OCI-LY1 (cell line): ENCODE measurements around the gene ITCH.

Experiments used
- H2AFZ ChIP-seq: fragments of 200-600 bp; sonication (generic), shearing (Covaris generic); 2 replicates; pipeline ENCODE4 v1.6.0; 2014; ENCODE audit warnings: antibody characterized with exemption, mild to moderate bottlenecking, low read length
- H3F3A ChIP-seq: fragments of 200-600 bp; sonication (generic), shearing (Covaris generic); 2 replicates; pipeline ENCODE4 v1.6.0; 2014; ENCODE audit warnings: mild to moderate bottlenecking, antibody characterized with exemption, low read length, moderate library complexity; ENCODE audit not compliant: insufficient read depth
- H3K27ac ChIP-seq: fragments of 200-600 bp; sonication (generic); 2 replicates; pipeline ENCODE4 v1.5.1; 2014; ENCODE audit warnings: low read length, mixed run types, mild to moderate bottlenecking, low read depth; ENCODE audit not compliant: poor library complexity, severe bottlenecking
- H3K27me3 ChIP-seq: fragments of 200-600 bp; sonication (generic); 2 replicates; pipeline ENCODE4 v1.6.0; 2014; ENCODE audit warnings: antibody characterized with exemption, mild to moderate bottlenecking, low read length, moderate library complexity; ENCODE audit not compliant: insufficient read depth
- H3K36me3 ChIP-seq: fragments of 200-600 bp; sonication (generic); 2 replicates; pipeline ENCODE4 v1.6.1; 2014; ENCODE audit warnings: mild to moderate bottlenecking, antibody characterized with exemption, low read length, moderate library complexity, mixed read lengths; ENCODE audit not compliant: insufficient read depth
- H3K4me1 ChIP-seq: fragments of 200-600 bp; sonication (generic); 2 replicates; pipeline ENCODE4 v1.5.1; 2014; ENCODE audit warnings: mild to moderate bottlenecking, low read length, moderate library complexity; ENCODE audit not compliant: insufficient read depth, severe bottlenecking
- H3K4me2 ChIP-seq: fragments of 200-600 bp; sonication (generic), shearing (Covaris generic); 2 replicates; pipeline ENCODE4 v1.6.1; 2014; ENCODE audit warnings: low read length
- H3K4me3 ChIP-seq: fragments of 200-600 bp; sonication (generic); 2 replicates; pipeline ENCODE4 v1.5.1; 2014; ENCODE audit warnings: low read length, low read depth, mild to moderate bottlenecking, mixed read lengths; ENCODE audit not compliant: poor library complexity, severe bottlenecking
- H3K79me2 ChIP-seq: fragments of 200-600 bp; shearing (Covaris generic); 2 replicates; pipeline ENCODE4 v1.6.1; 2016; ENCODE audit warnings: mixed run types, low read length, mixed read lengths; ENCODE audit not compliant: insufficient read depth
- H3K9ac ChIP-seq: fragments of 200-600 bp; sonication (generic), shearing (Covaris generic); 2 replicates; pipeline ENCODE4 v1.6.1; 2014; ENCODE audit warnings: mild to moderate bottlenecking, low read length, mixed read lengths
- H3K9me2 ChIP-seq: fragments of 200-600 bp; sonication (generic), shearing (Covaris generic); 2 replicates; pipeline ENCODE4 v1.6.1; 2014; ENCODE audit warnings: low read depth, mild to moderate bottlenecking, low read length, mixed read lengths
- H3K9me3 ChIP-seq: fragments of 200-600 bp; shearing (Covaris generic); 2 replicates; pipeline ENCODE4 v1.6.1; 2014; ENCODE audit warnings: low read length, mixed read lengths
- H4K20me1 ChIP-seq: fragments of 200-600 bp; sonication (generic), shearing (Covaris generic); 2 replicates; pipeline ENCODE4 v1.6.0; 2016; ENCODE audit warnings: mild to moderate bottlenecking, low read length; ENCODE audit not compliant: insufficient read depth
- CTCF ChIP-seq: fragments of 200-600 bp; sonication (generic), shearing (Covaris generic); IDR thresholded peaks from 2 replicates; pipeline ENCODE4 v1.5.1; 2017; ENCODE audit warnings: mild to moderate bottlenecking, antibody characterized with exemption, low read length, moderate library complexity, mixed read lengths
- EZH2 ChIP-seq: fragments of 200-600 bp; sonication (generic), shearing (Covaris generic); IDR thresholded peaks from 2 replicates; pipeline ENCODE4 v1.8.0; 2017; ENCODE audit warnings: borderline replicate concordance, mixed run types, mild to moderate bottlenecking, antibody characterized with exemption, low read length, moderate library complexity, mixed read lengths

The ITCH gene

GRCh38 chr20:34461779-34462087, 98.7 kb downstream of the ITCH start:
- Histone ChIP-seq H3K4me2 (no peak overlapping the region), H3K27me3 (no peaks in the 10 kb centered on the region), H3F3A (no peaks in the 10 kb centered on the region; the same call in 1 of the 2 replicates), H4K20me1 (no peaks in the 10 kb centered on the region), H3K36me3 (peaks cover 61% of the 10 kb centered on the region; the same call in 1 of the 2 replicates), H3K9ac (no peak overlapping the region), H3K4me3 (no peak overlapping the region), H3K79me2 (no peaks in the 10 kb centered on the region), H3K9me3 (no peaks in the 10 kb centered on the region), H3K4me1 (no peaks in the 10 kb centered on the region), H2AFZ (no peak overlapping the region), H3K9me2 (no peaks in the 10 kb centered on the region), H3K27ac (no peak overlapping the region)
- TF ChIP-seq EZH2 (no peak), CTCF (no peak)

GRCh38 chr20:34468951-34469350, 105.9 kb downstream of the ITCH start:
- Histone ChIP-seq H3K27ac (no peak overlapping the region), H3K79me2 (no peaks in the 10 kb centered on the region), H3K9ac (no peak overlapping the region), H3F3A (no peaks in the 10 kb centered on the region), H3K27me3 (no peaks in the 10 kb centered on the region), H2AFZ (no peak overlapping the region), H3K4me1 (no peaks in the 10 kb centered on the region), H3K4me2 (no peak overlapping the region), H3K9me2 (no peaks in the 10 kb centered on the region), H3K9me3 (no peaks in the 10 kb centered on the region), H3K4me3 (no peak overlapping the region), H3K36me3 (peaks cover 40% of the 10 kb centered on the region), H4K20me1 (no peaks in the 10 kb centered on the region)
- TF ChIP-seq EZH2 = no peak
- TF ChIP-seq CTCF = no peak

- H3K9me3 ChIP-seq = no peaks in the 10 kb centered on the region
- H3K9ac ChIP-seq = no peak overlapping the region
- H3K4me2 ChIP-seq = no peak overlapping the region
These were observed 109.3 kb downstream of the ITCH start for GRCh38 chr20:34472246-34472925.

More at GRCh38 chr20:34472246-34472925, 109.3 kb downstream of the ITCH start:
- no peak overlapping the region for H2AFZ ChIP-seq
- no peaks in the 10 kb centered on the region for H3F3A ChIP-seq
- no peaks in the 10 kb centered on the region for H3K9me2 ChIP-seq
- H3K79me2 ChIP-seq = no peaks in the 10 kb centered on the region
- H4K20me1 ChIP-seq = no peaks in the 10 kb centered on the region
- H3K4me3 ChIP-seq = no peak overlapping the region
- no peak overlapping the region for H3K27ac ChIP-seq
- no peaks in the 10 kb centered on the region for H3K27me3 ChIP-seq
- no peak for TF ChIP-seq CTCF
- no peak for TF ChIP-seq EZH2
- H3K4me1 ChIP-seq = peaks cover 4% of the 10 kb centered on the region
- peaks cover 39% of the 10 kb centered on the region for H3K36me3 ChIP-seq
